Smooth muscle cell (in vitro differentiated cells): Measurements from ENCODE around the gene SECISBP2. TPM values are rescaled to one million over a fixed set of nuclear protein-coding genes. Genes with fewer than 3 reads are reported as not detected.

Experiments
- DNase-seq: peaks from one replicate; lab custom pipeline; 2025; ENCODE audit not compliant: unreplicated experiment; lab: John Stamatoyannopoulos, UW
- H2AFZ ChIP-seq: fragments of 200-600 bp; sonication (generic); 2 replicates; pipeline ENCODE4 v1.6.0; 2016; ENCODE audit warnings: antibody characterized with exemption, low read depth, mild to moderate bottlenecking
- H3F3A ChIP-seq: fragments of 200-600 bp; sonication (generic); 2 replicates; pipeline ENCODE4 v1.6.0; 2017; ENCODE audit warnings: antibody characterized with exemption, low read depth
- H3K27ac ChIP-seq: fragments of 200-600 bp; sonication (generic); 2 replicates; pipeline ENCODE4 v1.5.1; 2016; ENCODE audit warnings: low read depth, mild to moderate bottlenecking
- H3K27me3 ChIP-seq: fragments of 200-600 bp; sonication (generic); 2 replicates; pipeline ENCODE4 v1.6.1; 2016; ENCODE audit warnings: low read depth, mild to moderate bottlenecking
- H3K36me3 ChIP-seq: fragments of 200-600 bp; sonication (generic); 2 replicates; pipeline ENCODE4 v1.5.1; 2016; ENCODE audit warnings: low read depth
- H3K4me1 ChIP-seq: fragments of 200-600 bp; sonication (generic); 2 replicates; pipeline ENCODE4 v1.5.1; 2016; ENCODE audit warnings: low read depth
- H3K4me2 ChIP-seq: fragments of 200-600 bp; sonication (generic); 2 replicates; pipeline ENCODE4 v1.6.0; 2016; ENCODE audit warnings: mild to moderate bottlenecking
- H3K4me3 ChIP-seq: fragments of 200-600 bp; sonication (generic); 2 replicates; pipeline ENCODE4 v1.5.1; 2016; ENCODE audit warnings: mild to moderate bottlenecking
- H3K79me2 ChIP-seq: fragments of 200-600 bp; sonication (generic); 2 replicates; pipeline ENCODE4 v1.6.0; 2016; ENCODE audit warnings: low read depth, mild to moderate bottlenecking
- H3K9ac ChIP-seq: fragments of 200-600 bp; sonication (generic); 2 replicates; pipeline ENCODE4 v1.6.0; 2016; ENCODE audit warnings: low read depth
- H3K9me3 ChIP-seq: fragments of 200-600 bp; sonication (generic); replicated peaks from 2 replicates; pipeline ENCODE4 v1.5.1; 2016; ENCODE audit warnings: low read depth
- H4K20me1 ChIP-seq: fragments of 200-600 bp; sonication (generic); 2 replicates; pipeline ENCODE4 v1.6.0; 2016; ENCODE audit warnings: low read depth
- WGBS: methylation state at CpG from one replicate; pipeline ENCODE4 v1.1.7; 2016; ENCODE audit warnings: low lambda C conversion rate; 5-methylcytosine and 5-hydroxymethylcytosine counted together
- polyA plus RNA-seq: library from polyadenylated mRNA; unstranded; fragments of >200 nt; fragmentation: Nextera tagmentation; extraction: Ambion mirVana; gene quantifications from 2 replicates; pipeline ENCODE4 v1.2.1, GENCODE V29; 2016
- total RNA-seq: library from RNA; depleted of rRNA; stranded (reverse); fragments of >200 nt; gene quantifications from 2 replicates; pipeline ENCODE4 v1.2.3, GENCODE V29; 2014
- TF ChIP-seq, protein P1 (sequence below): fragments of 200-600 bp; sonication (generic); IDR thresholded peaks from 2 replicates; pipeline ENCODE4 v1.5.1; 2017; ENCODE audit warnings: borderline replicate concordance, mild to moderate bottlenecking, antibody characterized with exemption; ENCODE audit not compliant: insufficient read depth, poor library complexity, severe bottlenecking

SECISBP2 gene
- total and polyA plus RNA-seq, 2 experiments from 2014 or later = 12.2 to 25.1 TPM

DNA sequence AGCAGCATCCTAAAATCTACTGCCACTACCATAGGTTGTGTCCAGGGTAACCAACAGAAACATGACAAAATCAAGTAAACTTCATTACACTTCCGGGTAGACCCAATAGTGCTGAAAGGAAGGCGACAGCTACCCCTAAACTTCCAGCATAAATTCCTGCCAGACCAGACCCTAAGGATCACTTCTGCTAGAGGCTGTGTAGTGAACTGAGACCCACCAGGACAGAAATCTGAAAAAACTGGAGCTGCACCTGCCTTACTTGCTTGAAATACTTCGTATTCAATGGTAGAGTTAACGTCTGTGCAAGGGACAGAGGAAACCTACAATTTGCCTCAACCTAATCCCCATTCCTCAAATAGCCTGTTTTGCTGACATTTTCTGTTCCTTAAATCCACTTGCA, 1.0 kb upstream of the SECISBP2 start:
- H3K4me1 ChIP-seq = peaks cover 35% of the 10 kb centered on the region
- H3K4me2 ChIP-seq = peak overlapping the region; percentile 96
- DNase-seq = no peak
- no peak overlapping the region for H2AFZ ChIP-seq
- TF ChIP-seq, protein P1, sequence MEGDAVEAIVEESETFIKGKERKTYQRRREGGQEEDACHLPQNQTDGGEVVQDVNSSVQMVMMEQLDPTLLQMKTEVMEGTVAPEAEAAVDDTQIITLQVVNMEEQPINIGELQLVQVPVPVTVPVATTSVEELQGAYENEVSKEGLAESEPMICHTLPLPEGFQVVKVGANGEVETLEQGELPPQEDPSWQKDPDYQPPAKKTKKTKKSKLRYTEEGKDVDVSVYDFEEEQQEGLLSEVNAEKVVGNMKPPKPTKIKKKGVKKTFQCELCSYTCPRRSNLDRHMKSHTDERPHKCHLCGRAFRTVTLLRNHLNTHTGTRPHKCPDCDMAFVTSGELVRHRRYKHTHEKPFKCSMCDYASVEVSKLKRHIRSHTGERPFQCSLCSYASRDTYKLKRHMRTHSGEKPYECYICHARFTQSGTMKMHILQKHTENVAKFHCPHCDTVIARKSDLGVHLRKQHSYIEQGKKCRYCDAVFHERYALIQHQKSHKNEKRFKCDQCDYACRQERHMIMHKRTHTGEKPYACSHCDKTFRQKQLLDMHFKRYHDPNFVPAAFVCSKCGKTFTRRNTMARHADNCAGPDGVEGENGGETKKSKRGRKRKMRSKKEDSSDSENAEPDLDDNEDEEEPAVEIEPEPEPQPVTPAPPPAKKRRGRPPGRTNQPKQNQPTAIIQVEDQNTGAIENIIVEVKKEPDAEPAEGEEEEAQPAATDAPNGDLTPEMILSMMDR = no peak
- H3K4me3 ChIP-seq = no peak overlapping the region
- no peaks in the 10 kb centered on the region for H3K9me3 ChIP-seq
- peaks cover 73% of the 10 kb centered on the region for H3K79me2 ChIP-seq
- H3K9ac ChIP-seq = peak overlapping the region; percentile 100
- H3K27ac ChIP-seq = peak overlapping the region; percentile 100
- peaks cover 23% of the 10 kb centered on the region for H3F3A ChIP-seq
- WGBS = 95% methylated on average over 4 of the region's 4 CpGs
- H3K27me3 ChIP-seq = no peaks in the 10 kb centered on the region
- H4K20me1 ChIP-seq = peaks cover 22% of the 10 kb centered on the region
- H3K36me3 ChIP-seq = no peaks in the 10 kb centered on the region

DNA sequence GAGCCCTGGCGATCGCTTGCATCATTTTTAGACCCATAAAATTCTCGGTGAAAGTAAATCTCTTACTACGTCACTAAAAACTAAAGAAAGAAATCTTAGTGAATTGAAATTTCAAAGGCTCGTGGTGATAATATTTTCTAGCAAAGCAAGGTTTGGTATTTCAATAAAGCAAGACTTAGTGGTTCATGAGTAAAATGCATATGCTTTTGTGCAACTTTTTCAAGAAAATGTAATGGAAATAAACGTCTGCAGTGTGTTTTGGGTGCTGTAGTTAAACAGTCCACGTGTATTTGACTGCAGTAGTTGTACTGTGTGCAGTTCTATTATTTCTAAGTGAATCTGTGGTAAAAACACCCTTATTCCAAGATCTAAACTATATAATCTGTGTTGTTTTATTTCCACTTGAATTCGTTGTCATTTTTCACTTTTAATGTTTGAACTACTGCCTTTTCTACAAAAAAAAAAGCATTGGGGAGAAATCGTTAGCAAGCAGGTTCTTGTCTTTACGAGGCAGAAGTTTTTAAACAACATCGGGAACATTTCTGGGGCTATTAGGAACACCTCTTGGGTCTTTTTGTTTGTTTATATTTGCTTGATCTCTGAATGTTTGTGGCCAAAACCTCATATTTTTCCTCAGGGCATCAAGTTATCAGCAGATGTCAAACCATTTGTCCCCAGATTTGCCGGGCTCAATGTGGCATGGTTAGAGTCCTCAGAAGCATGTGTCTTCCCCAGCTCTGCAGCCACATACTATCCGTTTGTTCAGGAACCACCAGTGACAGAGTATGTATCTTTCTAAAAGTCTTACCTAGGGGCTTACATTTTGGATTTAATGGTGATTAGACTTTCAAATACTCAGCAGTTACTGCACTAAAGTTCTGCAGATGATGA, 960 bp downstream of the SECISBP2 start:
- DNase-seq = no peak

DNA sequence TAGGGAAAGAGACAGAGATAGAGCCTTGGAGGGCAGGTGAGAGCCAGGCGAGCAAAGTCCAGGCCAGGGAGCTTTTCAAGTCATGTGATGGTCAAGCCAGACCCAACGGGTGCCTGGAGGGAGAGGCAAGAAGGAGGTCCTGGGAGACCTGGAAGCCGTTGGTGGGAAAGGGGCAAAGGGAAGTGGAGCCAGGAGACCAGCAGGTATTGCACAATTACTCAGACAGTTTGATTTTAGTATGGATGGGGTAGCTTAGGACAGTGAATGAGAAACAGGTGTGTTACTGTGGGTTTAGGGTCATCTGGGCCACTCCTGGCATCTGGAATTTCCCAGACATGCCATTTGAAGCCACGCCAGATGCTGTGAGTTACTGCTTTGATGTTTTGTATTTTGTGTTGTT, 5.1 kb downstream of the SECISBP2 start:
- Histone ChIP-seq H3K27ac (no peak overlapping the region), H3K36me3 (peaks cover 8% of the 10 kb centered on the region), H3K4me2 (no peak overlapping the region), H3K9me3 (no peaks in the 10 kb centered on the region), H3K9ac (no peak overlapping the region), H3K79me2 (peaks cover 54% of the 10 kb centered on the region), H3K4me3 (no peak overlapping the region), H3K4me1 (peaks cover 11% of the 10 kb centered on the region), H3K27me3 (no peaks in the 10 kb centered on the region), H2AFZ (no peak overlapping the region), H3F3A (peaks cover 5% of the 10 kb centered on the region), H4K20me1 (peaks cover 54% of the 10 kb centered on the region)
- 95% methylated on average over 4 of the region's 4 CpGs for WGBS
- no peak for DNase-seq
- TF ChIP-seq, protein P1 = no peak

More for the DNA sequence above, 960 bp downstream of the SECISBP2 start:
- H3K9me3 ChIP-seq = no peaks in the 10 kb centered on the region
- H3K9ac ChIP-seq = peak overlapping the region; percentile 100
- H2AFZ ChIP-seq = no peak overlapping the region
- H3K27ac ChIP-seq = peak overlapping the region; percentile 100
- peaks cover 25% of the 10 kb centered on the region for H3K4me1 ChIP-seq
- peak overlapping the region; percentile 96 for H3K4me2 ChIP-seq
- TF ChIP-seq, protein P1 = no peak
- no peaks in the 10 kb centered on the region for H3K36me3 ChIP-seq
- H3F3A ChIP-seq = peaks cover 23% of the 10 kb centered on the region
- H3K79me2 ChIP-seq = peaks cover 73% of the 10 kb centered on the region
- no peaks in the 10 kb centered on the region for H3K27me3 ChIP-seq
- 7% methylated on average over 13 of the region's 13 CpGs for WGBS
- H3K4me3 ChIP-seq = peak overlapping the region; percentile 80
- peaks cover 34% of the 10 kb centered on the region for H4K20me1 ChIP-seq

DNA sequence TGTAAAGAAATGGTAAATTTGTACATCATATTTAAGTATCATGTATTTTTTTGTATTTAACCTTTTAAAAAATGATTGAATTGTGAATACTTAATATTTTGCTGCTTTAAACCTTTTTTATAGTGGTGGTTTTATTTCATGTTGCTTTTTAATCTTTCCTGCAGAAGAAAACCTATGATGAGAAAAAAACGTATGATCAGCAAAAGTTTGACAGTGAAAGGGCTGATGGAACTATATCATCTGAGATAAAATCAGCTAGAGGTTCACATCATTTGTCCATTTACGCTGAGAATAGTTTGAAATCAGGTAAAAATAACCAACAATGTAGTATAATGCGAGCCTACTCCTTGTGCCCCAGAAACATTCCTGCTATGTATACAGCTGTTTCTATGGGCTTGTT, 7.4 kb downstream of the SECISBP2 start:
- H3F3A ChIP-seq = no peaks in the 10 kb centered on the region
- H3K4me1 ChIP-seq = no peaks in the 10 kb centered on the region
- H3K4me2 ChIP-seq = no peak overlapping the region
- peaks cover 56% of the 10 kb centered on the region for H4K20me1 ChIP-seq
- H3K4me3 ChIP-seq = no peak overlapping the region
- DNase-seq = no peak
- H3K9ac ChIP-seq = no peak overlapping the region
- H2AFZ ChIP-seq = no peak overlapping the region
- TF ChIP-seq, protein P1 = no peak
- 98% methylated on average over 3 of the region's 3 CpGs for WGBS
- H3K27ac ChIP-seq = no peak overlapping the region
- H3K27me3 ChIP-seq = no peaks in the 10 kb centered on the region
- H3K36me3 ChIP-seq = peaks cover 17% of the 10 kb centered on the region
- H3K9me3 ChIP-seq = no peaks in the 10 kb centered on the region
- H3K79me2 ChIP-seq = peaks cover 43% of the 10 kb centered on the region
